ENCODE data around the gene CCDC136.
A peak's percentile ranks its signal among the peaks of the same experiment; 100 is the strongest.

Gene CCDC136

DNA sequence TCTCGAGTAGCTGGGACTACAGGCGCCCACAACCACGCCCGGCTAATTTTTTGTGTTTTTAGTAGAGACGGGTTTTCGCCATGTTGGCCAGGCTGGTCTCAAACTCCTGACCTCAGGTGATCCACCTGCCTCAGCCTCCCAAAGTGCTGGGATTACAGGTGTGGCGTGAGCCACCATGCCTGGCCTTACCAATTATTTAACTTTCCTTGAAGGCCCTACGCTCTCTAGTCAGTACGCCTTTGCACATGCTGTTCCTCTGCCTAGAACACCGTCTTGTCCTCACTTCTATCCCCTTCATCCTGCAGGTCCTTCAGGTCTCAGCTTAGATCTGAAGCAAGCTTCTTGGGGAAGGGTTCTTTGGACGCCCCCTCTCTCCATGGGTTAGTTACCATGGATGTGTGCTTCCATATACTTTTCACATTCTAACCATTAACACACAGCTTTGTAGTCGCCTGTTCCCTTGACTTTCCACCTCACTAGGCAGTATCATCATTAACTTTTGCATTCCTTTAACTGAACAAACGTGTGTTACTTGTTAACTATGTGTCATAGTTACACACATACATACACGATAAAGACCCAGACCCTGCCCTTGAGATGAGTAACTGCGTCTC lies 70.3 kb downstream of the CCDC136 start:
- DNase-seq (ENCODE audit: low read depth in 1 of 2, low spot score in 1 of 2), result no peak

DNA sequence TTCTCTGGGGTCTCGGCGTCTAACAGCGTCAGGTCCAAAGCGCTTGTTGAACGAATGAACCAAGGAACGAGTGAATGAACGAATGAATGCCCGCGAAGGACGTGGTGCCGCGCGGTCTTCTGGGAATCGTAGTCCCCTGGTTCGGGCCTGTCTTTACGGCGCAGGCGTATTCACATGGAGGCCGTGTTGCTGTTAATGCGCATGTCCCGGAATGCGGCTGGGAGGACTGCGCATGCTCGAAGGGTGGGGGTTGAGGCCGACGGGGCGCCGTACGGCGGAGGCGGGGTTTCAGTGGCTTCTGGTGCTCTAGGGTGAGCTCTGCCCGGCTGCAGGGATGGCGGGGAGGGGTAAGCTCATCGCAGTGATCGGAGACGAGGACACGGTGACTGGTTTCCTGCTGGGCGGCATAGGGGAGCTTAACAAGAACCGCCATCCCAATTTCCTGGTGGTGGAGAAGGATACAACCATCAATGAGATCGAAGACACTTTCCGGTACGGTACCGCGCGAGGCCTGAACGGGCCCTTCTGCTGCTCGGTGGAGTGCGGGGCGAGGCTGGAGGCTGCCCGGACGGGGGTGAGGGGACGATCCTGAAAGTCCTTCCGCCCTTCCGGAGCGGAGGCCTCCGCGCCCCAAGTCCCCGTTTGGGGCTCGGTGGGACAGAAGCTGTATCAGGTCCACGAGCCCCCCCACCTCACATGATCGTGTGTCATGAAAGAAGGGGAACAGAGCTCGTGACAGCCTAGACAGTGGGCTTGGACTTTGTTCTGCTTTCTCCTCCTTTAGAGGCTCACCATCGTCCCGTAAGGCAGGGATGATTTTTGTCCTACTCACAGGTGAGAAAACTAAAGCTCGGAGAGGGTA lies 71.0 kb downstream of the CCDC136 start, which contains the start of gene ATP6V1F:
Gene ATP6V1F, plus strand, starts transcription at position 286 of the 862 bp plus-strand sequence. Its CDS starts 49 bp downstream, at position 335.
- peak; percentile 99 to 100 for DNase-seq (ENCODE audit: low read depth in 1 of 2, low spot score in 1 of 2)

DNA sequence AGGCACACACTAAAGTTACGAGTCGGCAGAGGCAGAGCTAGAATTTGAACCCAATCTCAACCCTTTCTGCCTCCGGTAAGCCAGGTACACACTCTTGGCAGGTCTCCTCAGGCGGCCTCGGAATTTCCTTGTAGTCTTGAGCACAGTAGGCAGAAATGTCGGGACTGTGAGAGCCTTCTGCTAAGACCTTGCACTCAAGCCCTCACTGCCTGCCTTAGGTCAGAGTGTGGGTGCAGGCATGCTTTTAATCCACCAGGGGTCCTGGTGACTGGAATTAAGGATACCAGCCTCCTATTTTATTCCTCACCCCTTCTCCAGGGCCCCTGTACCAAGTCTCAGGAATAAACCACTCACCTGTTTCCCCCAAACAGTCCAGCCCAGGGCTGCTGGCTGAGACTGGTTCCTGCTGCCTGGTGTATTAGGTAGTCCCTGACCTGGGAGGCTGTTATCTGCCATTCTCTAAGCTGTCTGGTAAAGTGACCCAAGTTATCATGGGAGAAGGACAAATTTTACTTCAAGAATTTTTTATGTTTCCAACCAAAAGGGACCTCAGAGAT lies 71.7 kb downstream of the CCDC136 start:
- DNase-seq (ENCODE audit: low read depth in 1 of 2, low spot score in 1 of 2), result peak in 1 of 2 donors; percentile 39

DNA sequence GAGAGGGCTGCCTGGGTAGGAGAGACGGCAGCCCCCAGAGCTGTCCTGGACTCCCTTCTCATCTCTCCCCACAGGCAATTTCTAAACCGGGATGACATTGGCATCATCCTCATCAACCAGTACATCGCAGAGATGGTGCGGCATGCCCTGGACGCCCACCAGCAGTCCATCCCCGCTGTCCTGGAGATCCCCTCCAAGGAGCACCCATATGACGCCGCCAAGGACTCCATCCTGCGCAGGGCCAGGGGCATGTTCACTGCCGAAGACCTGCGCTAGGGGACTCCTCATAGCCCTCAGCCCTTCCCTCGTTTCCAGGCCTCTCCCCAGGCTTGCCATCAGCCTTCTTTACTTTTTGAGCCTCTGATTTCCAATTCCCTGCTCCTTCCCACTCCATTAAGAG lies 73.5 kb downstream of the CCDC136 start:
- no peak for DNase-seq (ENCODE audit: low read depth in 1 of 2, low spot score in 1 of 2)

DNA sequence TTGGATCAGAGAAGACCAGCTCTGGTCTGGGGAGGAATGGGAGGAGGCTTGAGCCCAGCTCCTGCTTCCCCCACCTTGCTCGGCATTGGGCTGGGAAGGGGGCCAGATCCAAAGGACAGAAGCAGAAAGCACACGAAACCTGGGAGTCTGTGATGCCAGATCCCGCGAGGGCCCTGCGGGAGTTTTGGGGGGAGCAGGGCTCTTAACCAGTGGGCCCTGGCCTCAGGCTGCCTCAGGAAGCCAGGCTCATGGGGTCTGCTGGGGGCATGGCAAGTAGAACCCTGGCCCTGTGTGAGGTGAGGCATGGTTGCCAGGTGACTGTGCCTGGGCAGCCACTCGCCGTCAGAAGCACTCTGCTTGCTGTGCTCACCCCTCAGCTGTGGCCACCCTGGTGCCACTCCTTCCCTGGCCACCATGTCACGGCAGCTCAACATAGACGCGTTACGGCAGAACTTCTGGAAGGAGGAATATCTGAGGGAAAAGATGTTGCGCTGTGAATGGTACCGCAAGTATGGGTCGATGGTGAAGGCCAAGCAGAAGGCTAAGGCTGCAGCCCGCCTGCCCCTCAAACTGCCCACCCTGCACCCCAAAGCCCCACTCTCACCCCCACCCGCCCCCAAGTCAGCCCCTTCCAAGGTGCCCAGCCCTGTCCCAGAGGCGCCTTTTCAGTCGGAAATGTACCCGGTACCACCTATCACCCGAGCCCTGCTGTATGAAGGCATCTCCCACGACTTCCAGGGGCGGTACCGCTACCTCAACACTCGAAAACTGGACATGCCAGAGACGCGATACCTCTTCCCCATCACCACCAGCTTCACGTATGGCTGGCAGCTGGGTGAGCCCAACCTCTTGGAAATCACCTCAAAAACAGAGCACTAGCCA lies 74.5 kb downstream of the CCDC136 start:
- DNase-seq (ENCODE audit: low read depth in 1 of 2, low spot score in 1 of 2), result no peak

DNA sequence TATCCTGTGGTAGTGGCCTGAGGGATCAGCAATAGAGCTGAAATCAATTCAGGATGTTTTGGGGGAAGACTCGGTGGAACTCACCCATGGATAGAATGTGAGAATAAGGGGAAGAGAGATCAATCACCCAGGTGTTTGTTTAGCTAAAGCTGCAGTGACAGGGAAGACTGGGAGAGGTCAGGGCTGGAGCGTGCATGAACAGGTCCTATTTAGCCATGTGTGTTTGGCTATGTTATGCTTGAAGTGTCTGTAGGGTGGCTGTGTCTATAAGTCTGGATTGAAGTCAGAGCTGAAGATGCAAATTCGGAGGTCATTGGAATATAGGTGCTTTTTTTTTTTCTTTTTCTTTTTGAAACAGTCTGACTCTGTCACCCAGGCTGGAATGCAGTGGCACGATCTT lies 75.5 kb downstream of the CCDC136 start:
- DNase-seq (ENCODE audit: low read depth in 1 of 2, low spot score in 1 of 2), result no peak

DNA sequence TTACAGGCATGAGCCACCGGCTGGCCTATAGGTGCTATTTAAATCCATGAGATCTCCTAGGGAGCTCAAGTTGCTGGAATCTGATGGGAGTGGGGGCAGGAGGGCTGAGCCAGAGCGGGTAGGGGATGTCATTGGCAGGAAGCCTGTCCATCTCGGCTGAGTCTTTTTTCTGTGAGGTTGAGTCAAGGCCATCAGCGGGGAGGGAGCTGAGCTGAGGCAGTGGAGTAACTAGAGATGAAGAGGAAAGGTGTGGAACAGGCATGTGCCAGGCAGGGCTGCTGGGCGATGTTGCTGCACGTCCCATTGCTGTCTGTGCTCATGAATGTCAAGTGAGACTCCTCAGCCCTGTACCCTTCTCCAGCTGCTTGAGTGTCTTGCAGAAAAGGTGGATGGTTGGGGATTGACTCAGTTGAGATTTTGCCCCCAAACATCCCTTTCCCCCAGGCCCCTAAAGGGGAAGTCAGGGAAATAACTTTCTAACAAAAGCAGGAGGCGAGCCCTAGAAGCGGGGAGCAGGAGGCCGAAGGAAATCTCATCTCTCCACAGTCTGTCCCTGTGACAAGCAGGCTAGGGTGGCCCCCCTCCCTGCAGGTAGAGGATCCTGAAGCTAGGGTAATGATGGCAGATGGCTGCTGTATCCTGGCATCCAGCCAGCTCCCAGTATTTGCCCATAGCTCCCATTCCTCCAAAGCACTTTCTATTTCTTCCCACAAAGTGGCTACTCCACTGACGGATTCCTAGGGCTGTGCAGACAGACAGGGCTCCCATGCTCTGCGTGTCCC lies 76.3 kb downstream of the CCDC136 start:
- no peak for DNase-seq (ENCODE audit: low read depth in 1 of 2, low spot score in 1 of 2)

DNA sequence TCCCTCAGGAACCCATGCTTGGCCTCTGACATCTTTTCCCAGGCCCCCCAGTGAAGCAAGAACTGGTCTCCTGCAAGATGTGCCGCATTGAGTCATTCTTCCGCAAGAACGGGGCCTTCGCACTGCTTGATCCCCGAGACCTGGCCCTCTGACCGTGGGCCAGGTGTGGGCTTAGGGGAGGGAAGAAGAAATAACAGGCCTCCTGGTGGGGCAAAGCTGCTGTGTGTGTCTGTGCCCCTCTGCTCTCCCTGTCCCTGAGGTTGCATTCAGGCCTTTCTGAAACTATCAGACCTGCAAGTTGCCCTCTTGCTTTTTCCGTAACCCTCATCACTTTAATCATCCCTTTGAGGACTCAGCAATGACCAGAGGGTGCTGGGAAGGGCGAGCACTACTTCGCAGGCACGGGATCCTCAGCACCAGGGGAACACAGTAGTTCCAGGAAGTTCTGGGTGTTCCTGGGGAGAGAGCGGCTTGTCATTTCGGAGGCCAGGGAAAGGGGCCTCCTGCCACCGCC lies 76.9 kb downstream of the CCDC136 start:
- DNase-seq (ENCODE audit: low read depth in 1 of 2, low spot score in 1 of 2), result no peak

DNA sequence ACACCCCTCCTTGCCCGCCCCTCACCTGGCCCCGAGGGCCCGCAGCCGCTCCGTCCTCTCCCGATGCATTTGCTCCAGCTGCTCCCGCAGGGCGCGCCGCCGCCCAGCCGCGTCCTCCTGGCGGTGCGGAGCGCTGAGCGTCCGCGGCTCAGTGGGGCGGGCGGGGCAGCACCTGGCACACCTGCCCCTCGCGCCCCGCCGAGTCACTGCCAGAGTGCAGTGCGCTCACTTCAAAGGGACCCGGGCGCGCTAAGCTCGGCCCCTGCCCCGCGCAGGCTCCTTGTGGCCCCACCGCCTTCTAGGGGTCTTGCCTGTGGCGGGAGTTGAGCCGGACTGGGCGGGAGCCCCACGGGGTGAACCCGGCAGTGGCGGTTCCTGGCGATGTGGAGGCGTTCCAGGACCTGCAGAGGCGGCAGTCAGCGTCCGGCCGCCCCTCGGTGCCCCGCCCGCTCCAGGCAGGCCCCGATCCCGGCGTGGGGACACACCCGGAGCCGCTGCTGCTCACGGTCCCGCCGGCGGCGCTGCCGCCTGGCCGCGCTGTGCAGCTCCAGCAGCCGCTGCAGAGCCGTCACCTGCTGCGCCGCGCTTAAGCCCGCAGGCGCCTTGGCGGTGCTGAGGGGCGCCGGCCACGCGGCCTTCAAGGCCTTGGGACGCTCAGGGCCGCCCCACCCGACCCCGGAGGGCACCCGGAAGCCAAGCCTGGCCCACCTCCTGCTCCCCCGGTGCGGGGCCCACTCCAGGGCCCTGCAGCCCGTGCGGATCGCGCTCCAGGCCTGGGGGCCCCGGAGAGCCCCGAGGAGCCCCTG lies 77.6 kb downstream of the CCDC136 start:
- peak in 1 of 2 donors; percentile 28 for DNase-seq (ENCODE audit: low read depth in 1 of 2, low spot score in 1 of 2)

DNA sequence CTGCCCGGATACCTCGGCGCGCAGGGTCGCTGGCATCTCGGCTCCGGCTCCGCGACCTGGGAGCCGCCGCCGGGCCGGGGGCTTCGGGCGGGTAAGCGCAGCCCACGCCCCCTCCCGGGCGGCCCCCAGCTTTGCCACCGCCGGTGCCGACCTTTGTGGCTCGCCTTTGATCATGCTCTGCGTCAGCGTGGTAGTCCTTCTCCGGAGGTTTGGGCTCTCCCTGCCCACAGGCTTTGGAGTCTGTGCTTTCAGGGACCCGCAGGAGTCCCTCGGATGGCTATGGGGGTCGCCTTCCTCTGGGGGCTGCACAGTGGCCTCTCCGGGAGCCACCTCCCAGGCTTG lies 78.1 kb downstream of the CCDC136 start:
- no peak for DNase-seq (ENCODE audit: low read depth in 1 of 2, low spot score in 1 of 2)

DNA sequence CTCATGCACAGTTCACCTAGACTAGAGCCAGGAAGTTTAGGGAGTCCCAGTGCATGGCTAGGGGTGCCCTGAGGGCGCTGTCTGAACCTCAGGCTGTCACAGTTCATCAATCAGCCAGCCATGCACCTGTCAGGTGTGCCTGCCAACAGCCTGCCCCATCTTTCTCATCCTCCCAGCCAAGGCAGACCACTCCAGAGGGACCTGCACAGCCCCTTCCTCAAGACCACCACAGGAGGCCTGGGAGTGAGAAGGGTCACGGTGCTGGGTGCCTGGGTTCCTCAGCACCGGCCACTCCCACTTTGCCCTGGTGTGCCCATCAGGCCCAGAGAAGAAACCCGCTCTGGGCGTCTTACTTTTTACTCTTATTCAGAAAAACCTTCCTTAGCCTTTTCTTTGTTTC lies 79.3 kb downstream of the CCDC136 start:
- no peak for DNase-seq (ENCODE audit: low read depth in 1 of 2, low spot score in 1 of 2)

All from activated CD4-positive, alpha-beta T cell treated with anti-CD3 and anti-CD28 coated beads, Interleukin-2, amount 50 U/mL, for 24 hours (primary cell).